HepG2 (cell line): Measurements from ENCODE around the gene TTPAL. TPM values are rescaled to one million over a fixed set of nuclear protein-coding genes. Genes with fewer than 3 reads are reported as not detected.
A peak's percentile ranks its signal among the peaks of the same experiment; 100 is the strongest.

Experiments used
- ARID2 ChIP-seq: sonication (generic); formaldehyde crosslinking; IDR thresholded peaks from 2 replicates; pipeline ENCODE4 v1.8.1; 2022; ENCODE audit warnings: mild to moderate bottlenecking, missing genetic modification reagents, borderline replicate concordance
- CEBPZ ChIP-seq: IDR thresholded peaks from 2 replicates; pipeline ENCODE4 v1.6.1; 2012; ENCODE audit warnings: low read length, improper control_type of control experiment
- DNMT3B ChIP-seq: conservative IDR thresholded peaks from 2 replicates; pipeline ENCODE4 v1.6.1; 2016; ENCODE audit warnings: missing biosample characterization, control low read depth
- HOXA5 ChIP-seq: sonication (generic); formaldehyde crosslinking; IDR thresholded peaks from 2 replicates; pipeline ENCODE4 v1.4.0; 2020; ENCODE audit warnings: missing genetic modification reagents
- HOXD1 ChIP-seq: sonication (generic); formaldehyde crosslinking; IDR thresholded peaks from 2 replicates; pipeline ENCODE4 v1.5.0; 2020; ENCODE audit warnings: missing genetic modification reagents
- JUN ChIP-seq: sonication (generic); formaldehyde crosslinking; IDR thresholded peaks from 2 replicates; pipeline ENCODE4 v1.4.0; 2020; ENCODE audit warnings: mild to moderate bottlenecking, missing genetic modification reagents
- MED8 ChIP-seq: sonication (generic); formaldehyde crosslinking; IDR thresholded peaks from 2 replicates; pipeline ENCODE4 v1.8.1; 2023; ENCODE audit warnings: mild to moderate bottlenecking, missing genetic modification reagents; ENCODE audit not compliant: insufficient replicate concordance
- MTA1 ChIP-seq: sonication (generic); formaldehyde crosslinking; IDR thresholded peaks from 2 replicates; pipeline ENCODE4 v1.4.0; 2020; ENCODE audit warnings: missing genetic modification reagents, mild to moderate bottlenecking, borderline replicate concordance
- PBX2 ChIP-seq: IDR thresholded peaks from 2 replicates; pipeline ENCODE4 v1.6.1; 2016; ENCODE audit warnings: control low read depth
- PHF21A ChIP-seq: sonication (generic); formaldehyde crosslinking; IDR thresholded peaks from 2 replicates; pipeline ENCODE4 v1.5.0; 2020; ENCODE audit warnings: mild to moderate bottlenecking, missing genetic modification reagents
- POLR2AphosphoS2 ChIP-seq: IDR thresholded peaks from 2 replicates; pipeline ENCODE4 v1.6.1; 2011; ENCODE audit warnings: low read depth, low read length, improper control_type of control experiment
- SNRNP70 ChIP-seq: fragments of 200-400 bp; formaldehyde crosslinking; IDR thresholded peaks from 2 replicates; pipeline ENCODE4 v1.6.1; 2017; ENCODE audit warnings: mild to moderate bottlenecking, low read depth, low read length, moderate library complexity
- SP1 ChIP-seq, 2 experiments: fragments of 450-650 bp in 1 of 2; sonication (generic) in 1 of 2; formaldehyde crosslinking in 1 of 2; IDR thresholded peaks; 2 replicates each; pipeline versions ENCODE4 v1.4.0 to v1.6.1; 2016 to 2020; ENCODE audit warnings: missing genetic modification reagents in 1 of 2
- ZBTB38 ChIP-seq: sonication (generic); formaldehyde crosslinking; IDR thresholded peaks from 2 replicates; pipeline ENCODE4 v1.5.1; 2020; ENCODE audit warnings: mild to moderate bottlenecking, missing genetic modification reagents
- ZNF143 ChIP-seq: sonication (generic); formaldehyde crosslinking; IDR thresholded peaks from 2 replicates; pipeline ENCODE4 v1.4.0; 2020; ENCODE audit warnings: missing genetic modification reagents
- ZNF292 ChIP-seq: sonication (generic); formaldehyde crosslinking; IDR thresholded peaks from 2 replicates; pipeline ENCODE4 v1.8.1; 2022; ENCODE audit warnings: mild to moderate bottlenecking, low read depth, missing genetic modification reagents, borderline replicate concordance
- ZNF362 ChIP-seq: sonication (generic); formaldehyde crosslinking; IDR thresholded peaks from 2 replicates; pipeline ENCODE4 v1.4.0; 2020; ENCODE audit warnings: missing genetic modification reagents, mild to moderate bottlenecking, borderline replicate concordance
- ZNF577 ChIP-seq: sonication (generic); formaldehyde crosslinking; IDR thresholded peaks from 2 replicates; pipeline ENCODE4 v1.4.0; 2020; ENCODE audit warnings: mild to moderate bottlenecking, low read depth, missing genetic modification reagents, borderline replicate concordance
- ZNF605 ChIP-seq: sonication (generic); formaldehyde crosslinking; IDR thresholded peaks from 2 replicates; pipeline ENCODE4 v1.8.0; 2022; ENCODE audit warnings: mild to moderate bottlenecking, missing genetic modification reagents
- ZNF747 ChIP-seq: sonication (generic); formaldehyde crosslinking; IDR thresholded peaks from 2 replicates; pipeline ENCODE4 v1.8.1; 2023; ENCODE audit warnings: missing genetic modification reagents, mild to moderate bottlenecking, borderline replicate concordance
- ZNF768 ChIP-seq: sonication (generic); formaldehyde crosslinking; IDR thresholded peaks from 2 replicates; pipeline ENCODE4 v1.4.0; 2020; ENCODE audit warnings: missing genetic modification reagents
- polyA plus RNA-seq, 8 experiments: library from polyadenylated mRNA; depleted of rRNA in 3 of 8; stranded (reverse) in 7 of 8; unstranded in 1 of 8; fragments of >200 nt; fragmentation: Illumina TruSeq in 4 of 8; extraction: Trizol in 4 of 8; gene quantifications; 2 replicates each; pipeline versions ENCODE4 v1.2.1 to v1.2.3, GENCODE V29; 2011 to 2016; ENCODE audit warnings: low read depth in 4 of 8, missing spikeins in 1 of 8, mixed read lengths in 1 of 8; ENCODE audit not compliant: insufficient read depth in 1 of 8
- total RNA-seq, 5 experiments: library from RNA; depleted of rRNA; stranded (reverse); fragments of >200 nt; fragmentation: Illumina TruSeq; extraction: Trizol; gene quantifications; 2 replicates each; pipeline ENCODE4 v1.2.3, GENCODE V29; 2016; ENCODE audit warnings: low read depth in 1 of 5

The TTPAL gene
- total and polyA plus RNA-seq, 2 of the 13 experiments (the other 11 are each of a cell fraction or from before 2014, with no cell fraction given) = 4.3 to 18.8 TPM

GRCh38 chr20:44428174-44429016 is 47.3 kb upstream of the TTPAL start (continued):
- peak; percentile 95 for TF ChIP-seq PHF21A (CRISPR knock-in tag)
- peak; percentile 99 for TF ChIP-seq JUN (CRISPR knock-in tag)
- TF ChIP-seq HOXA5 (CRISPR knock-in tag) = 0 out of 2 replicates have a peak, but pooled peaks have one; percentile 36
- TF ChIP-seq POLR2AphosphoS2 = peak; percentile 76; the same call in 1 of the 2 replicates
- TF ChIP-seq ZNF768 (CRISPR knock-in tag) = peak; percentile 58; the same call in 1 of the 2 replicates
- peak; percentile 82 for TF ChIP-seq MTA1 (CRISPR knock-in tag)
- no peak for TF ChIP-seq SP1 (IDR thresholded peaks at IDR 0.05)
- TF ChIP-seq SP1 (CRISPR knock-in tag; IDR thresholded peaks at IDR 0.05) = peak; percentile 55; the same call in 1 of the 2 replicates
- 0 out of 2 replicates have a peak, but pooled peaks have one; percentile 21 for TF ChIP-seq ZBTB38
- TF ChIP-seq DNMT3B = peak; percentile 87; the same call in 1 of the 2 replicates
- peak; percentile 98 for TF ChIP-seq PBX2 (CRISPR knock-in tag)
- TF ChIP-seq MED8 (CRISPR knock-in tag) = peak; percentile 14
- TF ChIP-seq ZNF143 (CRISPR knock-in tag) = peak; percentile 48; the same call in 1 of the 2 replicates
- no peak for TF ChIP-seq HOXD1 (CRISPR knock-in tag)
- TF ChIP-seq ARID2 (CRISPR knock-in tag) = 0 out of 2 replicates have a peak, but pooled peaks have one; percentile 79
- TF ChIP-seq SNRNP70 = no peak
- peak; percentile 88 for TF ChIP-seq ZNF747 (CRISPR knock-in tag)
- TF ChIP-seq ZNF362 (CRISPR knock-in tag) = 0 out of 2 replicates have a peak, but pooled peaks have one; percentile 18
- no peak for TF ChIP-seq ZNF577 (CRISPR knock-in tag)
- TF ChIP-seq ZNF292 (CRISPR knock-in tag) = peak; percentile 79; the same call in 1 of the 2 replicates
- TF ChIP-seq CEBPZ = no peak
- 0 out of 2 replicates have a peak, but pooled peaks have one; percentile 71 for TF ChIP-seq ZNF605 (CRISPR knock-in tag)
